Parathyroid adenoma (tissue), 2 donors: ENCODE data around the gene BBC3.

Experiments
- H2AFZ ChIP-seq: fragments of 300-600 bp; sonication (generic); one replicate; pipeline ENCODE4 v1.7.0; 2017; ENCODE audit warnings: antibody characterized with exemption, mild to moderate bottlenecking
- H3K27ac ChIP-seq: fragments of 300-600 bp; sonication (generic); one replicate; pipeline ENCODE4 v1.7.0; 2017
- H3K27me3 ChIP-seq: fragments of 300-600 bp; sonication (generic); one replicate; pipeline ENCODE4 v1.7.0; 2017; ENCODE audit warnings: low read length; ENCODE audit not compliant: control insufficient read depth, insufficient read depth
- H3K36me3 ChIP-seq: fragments of 300-600 bp; sonication (generic); one replicate; pipeline ENCODE4 v1.7.0; 2017; ENCODE audit warnings: low read length; ENCODE audit not compliant: control insufficient read depth, insufficient read depth
- H3K4me1 ChIP-seq: fragments of 300-600 bp; sonication (generic); one replicate; pipeline ENCODE4 v1.7.0; 2017; ENCODE audit warnings: control low read depth
- H3K4me2 ChIP-seq: fragments of 300-600 bp; sonication (generic); one replicate; pipeline ENCODE4 v1.7.0; 2017; ENCODE audit warnings: low read length
- H3K4me3 ChIP-seq: fragments of 300-600 bp; sonication (generic); one replicate; pipeline ENCODE4 v1.7.0; 2017; ENCODE audit warnings: low read depth, low read length
- H3K79me2 ChIP-seq: fragments of 300-600 bp; sonication (generic); one replicate; pipeline ENCODE4 v1.7.0; 2017; ENCODE audit warnings: control low read depth
- H3K9ac ChIP-seq: fragments of 300-600 bp; sonication (generic); one replicate; pipeline ENCODE4 v1.7.0; 2017; ENCODE audit warnings: mild to moderate bottlenecking
- H3K9me3 ChIP-seq: fragments of 300-600 bp; sonication (generic); one replicate; pipeline ENCODE4 v1.7.0; 2017; ENCODE audit warnings: low read length; ENCODE audit not compliant: control insufficient read depth
- TF ChIP-seq, protein P1 (sequence below): fragments of 300-600 bp; sonication (generic); IDR thresholded peaks from one replicate; pipeline ENCODE4 v1.7.0; 2017; ENCODE audit warnings: antibody characterized with exemption, mild to moderate bottlenecking
- donor health status: primary hyperparathyroidism.

Gene BBC3

DNA sequence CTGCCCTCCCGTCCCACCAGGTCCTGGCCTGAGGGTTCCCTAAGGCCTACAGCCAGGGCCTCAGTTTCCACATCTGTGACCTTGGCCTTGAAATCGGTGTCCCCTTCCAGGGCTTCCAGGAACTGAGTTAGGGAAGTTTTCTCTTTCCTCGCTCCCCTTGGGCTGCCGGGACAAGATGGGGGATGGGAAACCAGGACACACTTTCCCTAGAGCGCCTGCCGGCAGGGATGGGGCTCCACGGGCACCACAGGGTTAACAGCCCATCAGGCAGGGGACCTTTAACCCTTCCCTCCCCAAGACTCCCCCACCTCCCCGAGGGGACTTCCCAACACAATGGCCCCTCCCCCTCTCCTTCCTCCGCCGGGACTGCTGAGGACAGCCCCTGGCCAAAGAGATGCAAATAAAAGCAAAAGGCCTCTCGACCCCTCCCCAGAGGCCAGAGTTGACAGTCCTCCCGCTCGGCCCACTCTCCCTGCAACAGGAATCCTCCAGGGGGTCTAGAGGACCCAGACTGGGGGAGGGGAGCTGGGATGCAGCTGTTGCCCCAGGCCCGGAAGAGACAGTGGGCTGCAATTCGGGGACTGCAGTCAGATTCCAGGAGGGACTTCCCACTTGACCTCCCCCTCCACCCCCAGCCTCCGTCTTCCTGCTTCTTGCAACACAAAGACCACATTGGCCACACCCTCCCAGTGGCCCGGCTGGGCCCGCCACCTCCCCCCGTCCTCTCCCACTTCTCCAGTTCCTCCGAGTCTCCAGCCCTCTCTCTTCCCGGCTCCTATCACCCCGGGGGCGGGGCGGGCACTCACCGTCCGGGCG lies 3.4 kb downstream of the BBC3 start:
- Histone ChIP-seq H3K9ac (peak overlapping the region; percentile 96), H3K4me1 (peaks cover 15% of the 10 kb centered on the region), H3K27ac (peak overlapping the region; percentile 100), H2AFZ (peak overlapping the region; percentile 58), H3K36me3 (no peaks in the 10 kb centered on the region), H3K4me3 (peak overlapping the region; percentile 92), H3K27me3 (no peaks in the 10 kb centered on the region), H3K9me3 (no peaks in the 10 kb centered on the region), H3K4me2 (peak overlapping the region; percentile 86), H3K79me2 (no peaks in the 10 kb centered on the region)
- TF ChIP-seq, protein P1, sequence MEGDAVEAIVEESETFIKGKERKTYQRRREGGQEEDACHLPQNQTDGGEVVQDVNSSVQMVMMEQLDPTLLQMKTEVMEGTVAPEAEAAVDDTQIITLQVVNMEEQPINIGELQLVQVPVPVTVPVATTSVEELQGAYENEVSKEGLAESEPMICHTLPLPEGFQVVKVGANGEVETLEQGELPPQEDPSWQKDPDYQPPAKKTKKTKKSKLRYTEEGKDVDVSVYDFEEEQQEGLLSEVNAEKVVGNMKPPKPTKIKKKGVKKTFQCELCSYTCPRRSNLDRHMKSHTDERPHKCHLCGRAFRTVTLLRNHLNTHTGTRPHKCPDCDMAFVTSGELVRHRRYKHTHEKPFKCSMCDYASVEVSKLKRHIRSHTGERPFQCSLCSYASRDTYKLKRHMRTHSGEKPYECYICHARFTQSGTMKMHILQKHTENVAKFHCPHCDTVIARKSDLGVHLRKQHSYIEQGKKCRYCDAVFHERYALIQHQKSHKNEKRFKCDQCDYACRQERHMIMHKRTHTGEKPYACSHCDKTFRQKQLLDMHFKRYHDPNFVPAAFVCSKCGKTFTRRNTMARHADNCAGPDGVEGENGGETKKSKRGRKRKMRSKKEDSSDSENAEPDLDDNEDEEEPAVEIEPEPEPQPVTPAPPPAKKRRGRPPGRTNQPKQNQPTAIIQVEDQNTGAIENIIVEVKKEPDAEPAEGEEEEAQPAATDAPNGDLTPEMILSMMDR: no peak

DNA sequence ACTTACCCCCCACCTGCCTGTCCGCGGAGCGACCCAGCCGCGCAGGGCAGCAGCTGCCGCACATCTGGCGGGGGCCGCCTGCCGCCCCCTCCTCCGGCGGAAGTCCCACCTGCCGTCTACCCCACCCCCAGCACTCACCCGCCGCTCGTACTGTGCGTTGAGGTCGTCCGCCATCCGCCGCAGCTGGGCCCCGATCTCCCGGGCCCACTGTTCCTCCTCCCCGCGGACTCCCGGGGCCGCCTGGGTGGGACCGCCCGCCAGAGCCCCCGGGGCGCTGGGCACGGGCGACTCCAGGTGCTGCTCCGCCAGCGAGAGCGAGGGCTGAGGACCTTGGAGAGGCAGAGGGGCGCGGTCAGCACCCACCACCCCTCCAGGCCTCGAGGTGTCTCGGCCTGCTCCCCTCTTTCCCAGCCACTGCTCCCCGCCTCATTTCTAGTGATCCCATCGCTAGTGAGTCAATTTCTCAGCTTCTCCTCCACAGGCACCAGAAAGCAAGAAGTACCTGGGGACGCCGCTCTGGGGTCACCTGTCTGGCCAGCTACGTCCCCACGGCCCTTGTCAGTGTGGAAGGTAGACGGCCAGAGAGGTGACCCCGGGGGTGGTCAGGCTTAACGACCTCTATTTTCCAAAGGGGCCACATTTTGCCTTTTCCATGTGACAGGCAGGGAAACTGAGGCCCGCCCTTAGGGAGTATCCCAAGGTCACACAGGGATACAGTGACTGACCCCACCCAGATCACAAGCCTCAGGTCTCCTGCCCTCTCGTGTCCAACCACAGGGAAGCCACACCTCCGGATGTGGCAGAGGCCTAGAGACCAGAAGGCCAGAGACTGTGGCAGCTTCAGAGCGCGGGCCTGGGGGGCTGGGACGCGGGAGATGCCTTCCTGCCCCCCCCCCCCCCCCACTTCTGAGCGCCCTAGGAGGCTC lies 4.3 kb downstream of the BBC3 start:
- H3K9ac ChIP-seq: peak overlapping the region; percentile 96
- peak overlapping the region; percentile 92 for H3K4me3 ChIP-seq
- peak overlapping the region; percentile 58 for H2AFZ ChIP-seq
- H3K9me3 ChIP-seq: no peaks in the 10 kb centered on the region
- no peaks in the 10 kb centered on the region for H3K36me3 ChIP-seq
- no peaks in the 10 kb centered on the region for H3K27me3 ChIP-seq
- H3K27ac ChIP-seq: peak overlapping the region; percentile 100
- H3K79me2 ChIP-seq: no peaks in the 10 kb centered on the region
- TF ChIP-seq, protein P1: no peak
- peak overlapping the region; percentile 86 for H3K4me2 ChIP-seq
- H3K4me1 ChIP-seq: peaks cover 15% of the 10 kb centered on the region

DNA sequence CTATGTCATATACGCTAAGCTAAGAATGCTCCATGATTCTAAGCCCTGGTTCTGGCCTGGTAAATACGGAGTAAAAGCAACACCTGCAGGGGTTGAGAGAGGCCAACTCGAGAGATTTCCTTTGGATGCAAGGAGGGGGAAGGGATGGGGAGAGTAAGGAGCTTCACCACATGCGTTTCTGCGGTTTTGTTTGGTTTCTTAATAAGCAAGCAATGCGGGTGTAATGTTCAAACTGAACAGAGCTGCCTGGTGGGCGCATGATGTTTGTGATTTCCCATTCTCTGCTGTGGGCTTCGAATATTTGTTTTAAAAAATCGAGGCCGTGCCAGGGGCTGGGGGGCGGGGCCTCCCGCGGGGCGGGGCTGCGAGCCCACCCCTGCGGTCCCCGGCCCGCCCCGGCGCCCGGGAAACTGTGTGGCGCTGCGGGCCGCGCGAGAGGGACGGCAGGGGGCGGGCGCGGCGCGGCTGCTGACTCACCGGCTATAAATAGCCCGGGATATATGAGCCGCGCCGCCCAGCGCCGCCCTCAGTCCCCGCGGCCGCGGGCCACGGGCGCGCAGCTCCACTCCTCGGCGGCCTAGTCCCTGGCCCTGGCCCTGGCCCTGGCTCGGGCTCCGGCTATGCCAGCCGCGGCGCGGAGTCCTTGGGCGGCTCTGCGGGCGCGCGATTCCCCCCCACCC lies 5.1 kb downstream of the BBC3 start:
- TF ChIP-seq, protein P1: peak; percentile 36
- no peaks in the 10 kb centered on the region for H3K79me2 ChIP-seq
- H3K27me3 ChIP-seq: no peaks in the 10 kb centered on the region
- peak overlapping the region; percentile 92 for H3K4me3 ChIP-seq
- peak overlapping the region; percentile 96 for H3K9ac ChIP-seq
- H3K4me1 ChIP-seq: peaks cover 10% of the 10 kb centered on the region
- H3K36me3 ChIP-seq: no peaks in the 10 kb centered on the region
- peak overlapping the region; percentile 100 for H3K27ac ChIP-seq
- peak overlapping the region; percentile 72 for H2AFZ ChIP-seq
- H3K4me2 ChIP-seq: peak overlapping the region; percentile 86
- no peaks in the 10 kb centered on the region for H3K9me3 ChIP-seq

DNA sequence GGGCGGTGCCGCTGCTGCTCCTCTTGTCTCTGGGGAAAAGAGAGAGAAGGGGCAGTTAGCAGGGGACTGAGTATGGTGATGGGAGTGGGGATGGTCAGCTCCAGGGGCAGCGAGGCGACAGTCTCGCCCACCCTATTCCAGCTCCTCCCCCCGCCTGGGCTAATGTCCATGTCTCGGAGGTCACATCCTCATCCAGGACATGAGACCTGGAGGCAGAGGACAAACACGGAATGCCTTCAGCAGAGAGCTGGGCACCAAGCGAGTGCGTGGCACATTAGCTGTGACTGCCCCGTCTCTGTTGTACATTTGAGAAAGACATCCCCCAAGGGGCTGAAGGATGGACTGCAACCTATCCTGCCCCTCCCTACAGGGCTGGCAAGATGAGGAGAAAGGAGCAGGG lies 9.1 kb downstream of the BBC3 start:
- Histone ChIP-seq H3K9ac (no peak overlapping the region), H3K36me3 (no peaks in the 10 kb centered on the region), H3K9me3 (no peaks in the 10 kb centered on the region), H2AFZ (no peak overlapping the region), H3K4me3 (no peak overlapping the region), H3K4me2 (no peak overlapping the region), H3K79me2 (no peaks in the 10 kb centered on the region), H3K4me1 (peaks cover 4% of the 10 kb centered on the region), H3K27ac (no peak overlapping the region), H3K27me3 (no peaks in the 10 kb centered on the region)
- TF ChIP-seq, protein P1: no peak
